GM19351 (cell line): ENCODE results near the gene SPACA7.
"Not testable (repeated sequence)": the region's sequence is repeated elsewhere in the genome, so short reads cannot be mapped to it uniquely, and the experiment has no call there.

ENCODE experiments used
- ATAC-seq: cut with Tn5 transposase; IDR thresholded peaks from one replicate; pipeline ENCODE4 v1.9.1; 2021; ENCODE audit warnings: mild to moderate bottlenecking, moderate library complexity; ENCODE audit not compliant: unreplicated experiment

SPACA7 gene

DNA sequence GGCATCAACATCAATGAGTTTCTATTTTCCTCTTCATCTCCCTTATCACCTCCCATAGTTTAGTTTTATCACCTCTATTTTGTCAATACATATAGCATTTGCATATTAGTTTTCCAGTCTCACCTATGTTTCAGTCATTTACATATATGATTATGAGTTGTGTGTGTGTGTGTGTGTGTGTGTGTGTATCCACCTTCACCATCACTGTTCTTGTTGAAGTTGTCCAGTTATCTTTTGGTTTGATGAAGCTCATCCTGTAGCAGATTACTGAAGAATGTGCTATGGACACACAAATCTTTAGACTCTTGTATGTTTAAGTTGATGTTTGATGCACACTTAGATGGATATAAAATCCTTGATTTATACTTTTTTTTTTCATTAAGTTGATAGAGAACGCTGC, 40.5 kb downstream of the SPACA7 start:
- no peak for ATAC-seq

DNA sequence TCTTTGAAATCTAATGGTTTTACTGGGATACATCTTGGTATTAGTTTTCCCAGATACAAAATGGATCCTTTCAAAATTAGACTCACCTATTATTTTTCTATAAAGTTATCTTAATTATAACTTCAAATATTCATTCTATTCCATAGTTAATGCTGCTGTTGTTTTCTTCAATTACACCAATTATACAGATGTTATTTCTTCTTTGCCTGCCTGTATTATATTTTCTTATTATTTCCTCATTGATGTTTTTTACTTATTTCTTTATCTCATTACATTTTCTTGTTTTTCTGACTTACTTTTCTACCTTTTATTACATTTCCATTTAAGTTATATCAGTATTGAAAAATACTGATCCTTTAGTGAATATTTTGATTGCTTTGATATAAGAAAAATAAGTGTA, 40.9 kb downstream of the SPACA7 start:
- ATAC-seq = no peak

DNA sequence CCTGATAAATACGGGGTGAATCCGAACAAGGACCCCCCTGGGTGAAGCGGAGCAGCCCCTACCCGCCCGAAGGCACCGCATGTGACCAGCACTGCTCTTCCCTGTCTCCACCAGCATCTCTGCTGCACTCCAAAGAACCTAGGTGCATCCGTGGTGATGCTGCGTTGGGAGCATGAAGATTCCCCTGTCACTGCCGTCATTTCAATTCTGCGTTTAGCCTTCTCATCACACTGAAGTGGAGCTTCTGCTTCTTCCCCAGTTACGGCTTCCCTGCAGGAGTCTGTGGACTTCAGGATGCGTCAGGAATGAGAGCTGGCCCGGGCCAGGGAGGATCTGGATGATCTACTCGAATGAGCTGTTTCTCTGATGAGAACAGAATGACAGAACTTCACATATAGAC, 47.9 kb downstream of the SPACA7 start:
- no peak for ATAC-seq

DNA sequence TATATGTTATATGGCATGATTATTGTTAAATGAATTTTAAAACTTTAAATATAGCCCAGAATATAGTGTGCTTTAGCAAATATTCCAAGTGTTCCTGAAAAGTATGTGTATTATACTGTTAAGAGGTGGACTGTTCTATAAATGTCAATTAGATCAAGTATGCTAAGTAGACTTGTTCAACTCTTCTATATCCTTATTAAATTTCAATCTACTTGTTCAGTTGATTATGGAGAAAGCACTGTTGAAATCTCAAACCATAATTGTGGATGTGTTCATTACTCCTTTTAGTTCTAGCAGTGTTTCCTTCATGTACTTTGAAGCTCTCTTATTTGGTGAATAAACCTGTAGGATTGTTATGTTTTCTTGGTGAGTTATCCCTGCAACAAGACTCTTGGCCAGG, 52.5 kb downstream of the SPACA7 start:
- no peak for ATAC-seq

DNA sequence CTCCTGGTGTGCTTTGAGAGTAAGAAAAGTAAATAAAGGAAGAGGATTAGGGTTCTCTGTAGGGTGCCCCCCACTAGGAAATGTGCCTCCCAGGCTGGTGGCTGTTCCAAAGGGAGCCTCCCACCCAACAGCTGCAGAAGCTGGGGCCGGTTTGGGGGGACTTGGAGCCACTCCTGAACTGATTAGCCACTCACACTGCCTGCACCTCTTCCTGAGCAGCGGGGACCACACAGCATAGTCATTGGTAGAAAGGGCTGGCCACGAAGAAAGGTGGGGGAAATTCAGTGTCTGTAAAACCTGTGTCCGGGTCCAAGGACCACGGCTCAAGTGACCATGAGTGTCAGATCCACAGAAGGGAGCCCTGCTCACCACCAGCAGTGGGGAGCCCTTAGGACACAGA, 55.6 kb downstream of the SPACA7 start:
- no peak for ATAC-seq

DNA sequence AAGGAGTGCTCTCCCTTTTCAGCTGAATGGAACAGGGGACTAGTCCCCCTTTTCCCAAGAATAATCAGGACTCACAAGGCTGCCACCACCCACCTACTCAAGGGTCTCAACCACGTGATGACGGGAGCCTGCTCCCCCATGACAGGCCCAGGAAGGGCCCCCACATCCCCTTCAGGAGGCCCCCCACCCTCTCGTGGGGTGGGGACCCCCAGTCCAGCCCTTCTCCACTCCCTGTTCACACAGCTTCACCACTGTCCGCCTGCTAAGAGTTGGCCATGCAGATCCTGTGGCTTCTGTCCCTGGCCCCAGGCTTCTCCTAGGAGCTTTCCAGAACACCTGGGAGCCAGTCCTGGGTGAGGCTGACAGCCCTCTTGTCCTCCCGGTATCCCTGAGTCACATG, 56.6 kb downstream of the SPACA7 start:
- ATAC-seq = not testable (repeated sequence)

DNA sequence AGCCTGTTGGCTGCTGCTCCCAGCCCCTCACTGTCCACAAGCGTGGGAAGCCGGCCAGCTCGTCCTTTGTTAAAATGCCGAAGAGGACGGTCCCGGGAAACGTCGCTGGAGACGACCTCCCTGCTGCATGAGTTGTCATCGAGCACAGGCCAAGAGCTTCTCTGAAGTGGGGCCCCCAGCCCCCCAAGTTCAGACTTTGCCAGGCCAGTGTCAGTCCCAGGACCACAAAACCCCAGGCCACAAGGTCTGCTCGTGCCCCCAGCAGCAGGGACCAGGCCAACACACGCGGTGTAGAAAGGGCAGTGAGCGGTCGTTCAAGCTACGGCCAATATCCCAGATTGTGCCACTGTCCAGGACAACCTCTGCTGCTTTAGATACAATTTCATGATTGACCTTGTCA, 57.4 kb downstream of the SPACA7 start:
- ATAC-seq = not testable (repeated sequence)

DNA sequence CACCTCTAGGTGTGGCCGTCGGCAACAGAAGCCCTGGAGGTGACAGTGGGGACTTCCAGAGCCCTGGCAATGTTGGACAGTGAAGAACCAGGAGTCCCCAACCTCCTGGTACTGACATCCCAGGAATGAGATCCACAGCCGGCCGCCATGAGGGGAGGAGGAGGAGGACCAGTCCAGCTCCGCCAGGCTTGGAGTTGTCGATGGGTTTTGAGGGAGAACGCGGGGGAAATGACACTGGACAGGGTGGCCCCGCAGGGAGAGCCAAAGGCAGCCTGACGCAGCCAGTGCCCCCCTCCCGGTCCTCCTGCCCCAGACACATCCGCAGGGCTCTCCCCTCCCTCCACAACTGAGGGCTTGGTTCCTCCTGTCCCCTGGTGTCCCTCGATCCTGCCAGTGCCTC, 57.9 kb downstream of the SPACA7 start:
- ATAC-seq = no peak

DNA sequence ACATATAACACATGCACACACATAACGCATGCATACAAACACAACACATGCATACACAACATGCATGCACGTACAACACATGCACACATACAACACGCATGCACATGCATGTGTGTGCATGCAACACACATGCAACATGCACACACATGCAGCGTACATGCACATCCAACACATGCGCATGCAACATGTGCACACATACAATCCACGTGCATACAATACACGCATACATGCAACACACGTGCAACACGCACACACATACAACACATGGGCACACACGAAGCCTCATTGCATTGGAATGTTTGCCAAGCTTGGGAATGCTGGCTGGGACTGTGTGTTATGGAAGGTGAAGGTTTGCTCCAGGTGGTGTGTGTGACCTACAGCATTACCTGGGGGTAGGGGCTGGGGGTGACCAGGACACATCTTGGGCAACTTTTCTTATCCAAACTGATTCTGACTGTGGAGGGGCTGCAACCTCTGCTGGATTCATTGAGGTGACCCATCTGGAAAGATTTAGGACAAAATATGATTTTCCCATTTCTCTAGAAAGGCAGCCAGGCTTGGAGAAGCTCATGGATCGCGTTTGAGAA, 58.9 kb downstream of the SPACA7 start:
- no peak for ATAC-seq

DNA sequence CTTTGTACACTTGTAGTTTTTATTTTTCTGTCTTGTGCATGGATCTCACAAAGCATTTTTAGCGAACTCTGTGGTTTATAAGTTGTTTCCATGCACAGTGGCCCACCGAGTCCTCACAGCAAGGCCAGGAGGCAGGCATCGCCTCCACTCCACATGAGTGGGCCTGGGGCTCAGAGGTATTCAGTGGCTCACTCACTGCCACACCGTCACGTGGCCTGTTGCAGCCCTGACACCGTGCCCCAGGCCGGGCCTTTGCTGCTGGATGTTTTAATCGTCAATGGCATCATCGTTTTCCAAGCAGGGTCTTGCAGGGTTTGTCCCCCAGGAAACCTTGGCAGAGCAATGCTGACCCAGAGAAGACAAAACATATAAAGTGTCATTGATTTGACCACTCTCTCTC, 59.8 kb downstream of the SPACA7 start:
- no peak for ATAC-seq

DNA sequence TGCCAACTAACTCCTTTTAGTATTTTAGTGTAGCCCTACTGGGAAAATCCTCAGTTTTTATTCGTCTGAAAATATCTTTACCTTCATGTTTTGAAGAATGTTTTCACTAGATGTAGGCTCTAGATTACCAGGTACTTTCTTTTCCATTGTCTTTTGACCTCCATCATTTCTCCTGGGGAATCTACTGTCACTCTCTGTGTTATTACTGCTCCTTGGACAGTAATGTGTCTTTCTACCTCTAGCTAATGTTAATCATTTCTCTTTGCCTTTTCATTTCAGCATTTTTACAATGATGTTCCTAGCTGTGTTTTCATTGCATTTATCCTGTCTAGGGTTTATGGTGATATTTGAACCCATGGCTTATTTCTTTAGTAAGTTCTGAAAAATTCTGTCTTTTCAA, 61.9 kb downstream of the SPACA7 start:
- ATAC-seq = no peak

DNA sequence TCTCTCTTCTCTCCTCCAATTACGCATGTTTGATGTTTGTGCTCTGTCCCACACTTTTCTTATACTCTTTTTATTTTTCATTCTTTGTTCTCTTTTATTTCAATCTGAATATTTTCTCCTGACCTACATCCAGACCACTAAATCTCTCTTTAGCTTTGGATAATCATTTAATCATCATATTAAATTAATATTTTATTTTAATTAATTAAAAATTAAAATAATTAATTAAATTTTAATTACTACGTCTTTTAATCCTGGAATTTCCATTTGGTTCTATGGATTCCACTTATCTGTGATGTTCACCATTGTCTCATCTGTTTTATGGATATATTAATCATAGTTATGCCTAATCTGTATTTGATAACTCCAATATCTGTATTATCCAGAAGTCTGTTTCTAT, 62.4 kb downstream of the SPACA7 start:
- ATAC-seq = no peak

DNA sequence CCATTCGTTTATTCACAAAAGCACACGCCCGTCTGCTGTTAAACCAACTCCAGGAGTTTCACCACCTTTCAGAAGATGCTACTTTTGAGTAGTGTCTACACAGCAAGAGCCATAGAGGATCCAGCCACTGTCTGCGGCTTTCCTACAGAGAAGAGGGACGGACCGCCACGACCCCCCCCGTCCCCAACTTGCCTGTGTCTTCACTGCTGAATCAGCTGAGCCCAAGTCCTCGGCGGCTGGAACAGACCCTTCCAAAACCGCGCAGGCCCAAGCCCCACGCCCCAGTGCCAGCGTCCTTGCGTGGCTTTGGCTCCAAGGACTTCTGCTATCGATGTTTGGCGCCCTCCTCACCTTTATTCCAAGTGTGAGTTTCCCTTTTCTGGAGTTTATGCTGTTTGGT, 65.1 kb downstream of the SPACA7 start:
- no peak for ATAC-seq

DNA sequence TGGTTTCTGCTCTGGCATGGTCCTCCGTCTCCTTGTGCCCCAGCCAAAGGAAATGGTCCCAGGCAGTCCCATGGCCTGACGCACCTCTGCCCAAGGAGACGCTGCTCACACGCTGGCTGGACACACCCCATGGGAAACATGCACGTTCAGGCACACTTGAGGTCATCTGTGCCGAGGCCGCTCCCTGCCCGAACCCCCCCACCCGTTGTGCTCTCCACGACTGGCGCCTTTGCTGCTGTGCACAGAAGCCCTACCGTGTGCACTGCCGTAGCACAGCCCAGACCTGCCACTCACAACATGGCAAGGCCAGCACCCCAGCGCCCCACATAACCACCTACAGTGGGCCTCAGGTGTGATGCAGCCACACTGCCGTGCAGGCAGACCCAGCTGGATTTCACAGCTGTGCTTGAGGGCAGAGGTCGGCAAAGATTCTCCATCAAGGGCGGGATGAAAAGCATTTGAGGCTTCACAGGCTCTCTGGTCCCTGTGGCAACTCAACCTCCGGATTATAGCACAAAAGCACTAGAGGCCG, 65.7 kb downstream of the SPACA7 start:
- no peak for ATAC-seq

DNA sequence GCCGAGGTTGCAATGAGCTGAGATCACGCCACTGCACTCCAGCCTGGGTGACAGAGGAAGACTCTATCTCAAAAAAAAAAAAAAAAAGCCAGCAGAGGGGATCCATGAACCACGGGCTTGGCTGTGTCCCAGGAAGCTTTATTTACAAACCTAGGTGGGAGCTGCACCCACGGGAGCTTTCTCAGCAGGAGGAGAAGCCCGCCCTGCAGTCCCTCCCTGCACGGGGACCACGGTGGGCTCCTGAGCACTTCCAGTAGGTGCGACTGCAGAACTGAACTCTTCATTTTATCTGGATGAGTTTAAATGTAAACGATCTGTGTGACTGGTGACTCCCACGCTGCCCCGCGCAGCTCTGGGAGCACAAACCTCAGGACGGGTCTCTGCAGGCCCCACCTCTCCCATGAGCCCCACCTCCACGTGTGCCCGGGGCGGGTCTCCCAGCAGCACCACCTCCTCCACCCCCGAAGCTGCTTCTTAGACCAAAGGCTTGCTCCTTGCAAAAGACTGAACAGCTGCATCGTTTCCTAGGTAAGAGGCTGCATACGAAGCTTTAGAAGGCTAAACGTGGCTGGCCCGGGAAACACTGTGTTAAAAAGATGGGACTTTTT, 66.4 kb downstream of the SPACA7 start:
- ATAC-seq = no peak

DNA sequence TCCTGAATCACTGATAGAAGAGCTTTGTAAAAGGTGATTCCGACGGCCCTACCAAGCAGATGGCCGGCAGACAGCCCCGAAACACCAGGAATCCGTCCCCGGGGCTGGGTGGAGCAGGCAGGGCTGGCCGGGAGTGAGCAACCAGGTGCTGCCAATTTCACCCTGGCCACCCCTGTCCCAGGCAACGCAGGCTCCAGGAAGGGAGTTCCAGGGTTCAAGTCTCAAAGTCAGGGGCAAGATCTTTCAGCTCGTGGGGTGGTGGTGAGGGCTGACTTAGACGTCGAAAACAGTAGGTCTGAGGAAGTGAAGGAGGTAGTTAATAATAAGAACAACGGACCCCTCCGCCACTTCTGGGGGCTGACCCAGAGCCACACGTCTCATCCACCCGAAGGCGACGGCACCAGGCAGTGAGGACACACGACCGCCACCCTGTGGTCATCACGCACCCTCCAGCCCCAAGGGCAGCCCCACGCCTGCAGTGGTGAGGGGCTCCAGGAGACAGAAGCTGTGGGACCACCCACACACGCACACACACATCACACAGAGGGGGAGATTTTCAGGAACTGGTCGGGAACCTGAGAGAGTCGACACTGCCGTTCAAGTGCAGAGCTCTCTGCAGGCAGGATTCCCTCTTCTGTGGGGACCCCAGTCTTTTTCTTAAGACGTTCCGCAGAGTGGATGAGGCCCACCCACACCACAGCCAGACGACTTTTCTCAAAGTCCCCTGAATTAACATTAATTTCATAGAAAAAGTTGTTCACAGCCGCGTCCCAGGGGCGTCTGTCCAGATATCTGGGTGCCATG, 67.2 kb downstream of the SPACA7 start:
- ATAC-seq = no peak

DNA sequence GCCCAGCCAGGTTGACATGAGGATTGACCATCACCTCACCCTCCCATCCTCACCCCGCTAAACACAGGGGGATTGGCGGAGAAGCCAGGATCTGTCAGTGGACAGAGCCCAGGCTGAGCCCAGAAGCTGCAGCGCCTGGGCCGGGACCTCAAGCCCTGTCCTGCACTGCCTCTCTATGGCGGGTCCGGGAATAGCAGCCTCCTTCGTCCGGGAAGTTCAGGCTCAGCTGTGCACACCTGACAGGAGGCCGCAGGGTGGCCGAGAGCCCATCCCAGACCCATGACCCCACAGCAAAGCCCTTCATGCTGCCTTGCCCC, 67.8 kb downstream of the SPACA7 start:
- ATAC-seq = peak; percentile 79

DNA sequence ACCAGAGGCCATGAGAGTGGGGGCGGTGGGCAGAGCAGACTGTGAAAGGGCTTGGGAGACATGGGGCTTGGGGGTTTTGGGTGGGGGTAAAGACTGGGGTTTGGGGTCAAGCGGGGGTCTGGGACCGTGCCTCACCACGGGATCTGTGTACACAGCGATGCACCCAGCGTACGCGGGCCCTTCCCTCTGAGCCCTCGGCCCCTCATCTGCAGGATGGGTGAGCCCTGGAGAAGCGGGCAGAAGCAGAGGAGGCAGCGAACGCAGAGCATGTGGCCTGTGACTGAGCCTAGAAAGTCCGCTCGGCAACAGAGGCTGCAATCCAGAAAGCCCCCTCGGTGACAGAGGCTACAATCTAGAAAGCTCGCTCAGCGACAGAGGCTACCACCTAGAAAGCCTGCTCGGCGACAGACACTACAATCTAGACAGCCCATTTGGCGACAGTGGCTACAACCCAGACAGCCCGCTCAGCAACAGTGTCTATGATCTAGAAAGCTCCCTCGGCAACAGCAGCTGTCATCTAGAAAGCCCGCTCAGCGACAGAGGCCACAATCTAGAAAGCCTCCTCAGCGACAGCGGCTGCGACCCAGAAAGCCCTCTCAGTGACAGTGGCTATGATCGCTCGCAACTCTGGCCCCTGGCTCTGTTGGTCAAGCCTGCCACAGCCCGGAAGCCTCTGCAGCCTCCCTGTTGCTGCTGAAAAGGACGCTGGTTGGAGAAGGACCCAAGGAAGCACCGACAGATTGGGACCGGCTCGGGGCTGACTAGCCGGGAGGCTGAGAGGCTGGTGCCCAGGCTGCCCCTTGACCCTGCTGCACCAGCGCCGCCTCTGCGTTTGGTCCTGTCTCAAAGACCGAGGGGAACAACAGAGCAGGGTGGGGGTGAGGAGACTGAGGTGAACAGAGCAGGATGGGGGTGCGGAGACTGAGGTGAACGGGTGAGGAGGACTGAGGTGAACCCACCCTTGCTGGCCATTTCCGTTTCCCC, 68.6 kb downstream of the SPACA7 start:
- ATAC-seq = no peak

DNA sequence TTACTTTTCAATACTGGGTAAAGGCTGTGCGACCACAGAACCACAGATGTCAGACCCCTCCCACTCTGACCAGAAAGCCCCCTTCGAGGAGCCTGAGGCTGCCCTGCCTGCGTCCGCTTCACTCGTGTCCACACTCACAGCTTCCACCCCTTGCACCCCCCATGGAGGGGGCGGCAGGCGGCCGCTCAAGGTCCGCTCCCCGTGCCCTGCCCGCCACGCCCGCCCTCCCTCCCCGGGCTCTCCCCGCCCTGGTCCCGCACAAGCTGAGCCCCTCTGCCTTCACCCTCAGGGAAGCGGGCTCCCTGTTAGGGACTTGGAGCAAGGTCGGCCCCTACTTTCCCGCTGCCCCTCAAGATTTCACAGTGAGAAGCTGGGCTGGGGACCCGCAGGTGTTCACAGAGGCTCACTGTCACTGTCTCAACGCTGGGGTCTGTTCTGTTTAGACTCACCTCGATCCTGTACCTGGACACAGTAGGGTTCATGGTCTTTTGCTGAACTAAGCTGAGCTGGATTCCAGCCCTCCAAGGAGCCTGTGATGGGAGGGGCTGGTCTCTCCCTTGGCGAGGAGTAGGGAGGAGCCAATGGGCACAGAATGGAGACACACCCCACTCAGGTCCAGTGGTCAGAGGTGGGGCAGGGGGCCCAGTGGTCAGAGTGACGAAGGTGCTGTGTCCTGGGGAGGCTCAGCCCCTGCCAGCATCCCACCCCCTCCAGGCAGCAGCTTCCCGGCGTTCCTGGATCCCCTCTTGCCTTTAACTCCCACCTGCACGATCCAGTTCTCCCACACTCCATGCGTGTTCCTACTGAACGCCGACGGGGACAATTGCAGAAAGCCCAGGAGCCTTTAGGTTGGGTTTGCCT, 69.5 kb downstream of the SPACA7 start:
- ATAC-seq = no peak

DNA sequence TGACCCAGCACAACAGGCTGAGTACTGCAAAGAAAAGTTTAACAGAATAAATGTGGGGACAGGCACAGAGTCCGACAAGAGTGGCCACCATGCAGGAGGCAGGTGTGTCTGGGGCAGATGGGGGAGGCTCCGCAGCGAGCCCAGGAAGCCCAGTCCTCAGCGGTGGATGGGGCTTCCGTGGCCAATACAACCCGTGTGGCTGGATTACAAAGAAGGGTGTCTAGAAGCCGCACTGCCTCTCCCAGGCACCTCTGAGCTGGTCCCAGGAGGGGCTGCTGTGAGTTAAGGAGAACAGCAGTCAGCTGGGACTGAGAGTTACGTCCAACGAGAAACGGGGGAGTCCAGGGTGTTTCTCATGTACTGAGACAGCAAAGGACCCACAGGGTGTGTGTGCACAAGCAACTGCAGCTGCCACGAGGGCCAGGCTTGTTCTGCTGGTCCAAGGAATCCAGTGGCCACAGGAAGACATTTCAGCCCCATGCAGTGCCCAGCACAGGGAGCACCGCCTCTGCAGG, 70.2 kb downstream of the SPACA7 start:
- no peak for ATAC-seq
